Measurements from ENCODE around the gene MYCL. TPM values are rescaled to one million over a fixed set of nuclear protein-coding genes. Genes with fewer than 3 reads are reported as not detected.

MYCL gene
- total RNA-seq, 1 experiment from 2014 or later, result 31.0 TPM

GRCh38 chr1:39922251-39922688 is 20.6 kb upstream of the MYCL start (continued):
- no peak for TF ChIP-seq ATF2 (CRISPR knock-in tag; IDR thresholded peaks at IDR 0.05; ENCODE audit: borderline replicate concordance, low read depth)
- no peak for TF ChIP-seq TEAD4 (CRISPR knock-in tag; IDR thresholded peaks at IDR 0.05)
- TF ChIP-seq NFATC4 (CRISPR knock-in tag; IDR thresholded peaks at IDR 0.05), result no peak
- TF ChIP-seq TP53 (CRISPR knock-in tag; IDR thresholded peaks at IDR 0.05), result peak; percentile 83; the same call in 1 of the 2 replicates
- TF ChIP-seq JUN (CRISPR knock-in tag; IDR thresholded peaks at IDR 0.05), result no peak
- TF ChIP-seq ATF3 (CRISPR knock-in tag; conservative IDR thresholded peaks at IDR 0.05), result no peak
- no peak for TF ChIP-seq ZNF532 (CRISPR knock-in tag; IDR thresholded peaks at IDR 0.05; ENCODE audit: borderline replicate concordance)
- TF ChIP-seq CDX4 (CRISPR knock-in tag; IDR thresholded peaks at IDR 0.05; ENCODE audit: borderline replicate concordance), result no peak
- TF ChIP-seq ZNF671 (CRISPR knock-in tag; IDR thresholded peaks at IDR 0.05), result no peak
- TF ChIP-seq ZMAT4 (CRISPR knock-in tag; IDR thresholded peaks at IDR 0.05), result no peak
- no peak for TF ChIP-seq AFF4 (CRISPR knock-in tag; IDR thresholded peaks at IDR 0.05; ENCODE audit: borderline replicate concordance)
- peak; percentile 85 for TF ChIP-seq ZNF423 (CRISPR knock-in tag; IDR thresholded peaks at IDR 0.05)
- TF ChIP-seq PRRX2 (CRISPR knock-in tag; IDR thresholded peaks at IDR 0.05), result no peak
- TF ChIP-seq NFYB (CRISPR knock-in tag; conservative IDR thresholded peaks at IDR 0.05; ENCODE audit: low read depth), result no peak
- TF ChIP-seq SMAD3 (CRISPR knock-in tag; IDR thresholded peaks at IDR 0.05; ENCODE audit: borderline replicate concordance), result no peak
- no peak for TF ChIP-seq ARID4B (CRISPR knock-in tag; IDR thresholded peaks at IDR 0.05; ENCODE audit: borderline replicate concordance)
- TF ChIP-seq SMAD4 (CRISPR knock-in tag; IDR thresholded peaks at IDR 0.05), result no peak
- no peak for TF ChIP-seq FOXJ3 (CRISPR knock-in tag; IDR thresholded peaks at IDR 0.05; ENCODE audit: borderline replicate concordance)
- TF ChIP-seq ESRRA (CRISPR knock-in tag; IDR thresholded peaks at IDR 0.05; ENCODE audit: borderline replicate concordance), result no peak
- no peak for TF ChIP-seq ATF1 (CRISPR knock-in tag; IDR thresholded peaks at IDR 0.05)
- no peak for TF ChIP-seq GRHL2 (CRISPR knock-in tag; IDR thresholded peaks at IDR 0.05; ENCODE audit: insufficient replicate concordance, severe bottlenecking)
- TF ChIP-seq TCF7 (CRISPR knock-in tag; IDR thresholded peaks at IDR 0.05; ENCODE audit: low read depth), result no peak
- TF ChIP-seq ELF4 (CRISPR knock-in tag; IDR thresholded peaks at IDR 0.05; ENCODE audit: low read depth), result no peak
- TF ChIP-seq NFE2L1 (CRISPR knock-in tag; IDR thresholded peaks at IDR 0.05), result no peak; the same call in 1 of the 2 replicates
